H9 (cell line): Measurements from ENCODE around the gene VAMP3. TPM values are rescaled to one million over a fixed set of nuclear protein-coding genes. Genes with fewer than 3 reads are reported as not detected.
"Not testable (repeated sequence)": the region's sequence is repeated elsewhere in the genome, so short reads cannot be mapped to it uniquely, and the experiment has no call there.

ENCODE experiments used
- DNase-seq: peaks from one replicate; pipeline ENCODE4 v3.0.0-alpha.2; 2017
- H2AFZ ChIP-seq: one replicate; pipeline ENCODE4 v1.6.1; 2013; ENCODE audit warnings: mild to moderate bottlenecking, low read length, control low read depth, moderate library complexity
- H2AK5ac ChIP-seq: 2 replicates; pipeline ENCODE4 v1.6.1; 2013; ENCODE audit warnings: low read length, control low read depth, mixed read lengths; ENCODE audit not compliant: insufficient read length
- H2BK120ac ChIP-seq: one replicate; pipeline ENCODE4 v1.6.1; 2013; ENCODE audit warnings: low read depth, mild to moderate bottlenecking, low read length, control low read depth, inconsistent platforms; ENCODE audit not compliant: poor library complexity, severe bottlenecking
- H2BK12ac ChIP-seq: 2 replicates; pipeline ENCODE4 v1.6.1; 2013; ENCODE audit warnings: low read length, control low read depth, mixed read lengths, low read depth; ENCODE audit not compliant: insufficient read length
- H2BK15ac ChIP-seq: 2 replicates; pipeline ENCODE4 v1.6.1; 2013; ENCODE audit warnings: low read depth, low read length, control low read depth
- H2BK20ac ChIP-seq: one replicate; pipeline ENCODE4 v1.6.1; 2013; ENCODE audit warnings: low read depth, mild to moderate bottlenecking, low read length, control low read depth, inconsistent platforms; ENCODE audit not compliant: poor library complexity, severe bottlenecking
- H2BK5ac ChIP-seq: 2 replicates; pipeline ENCODE4 v1.6.1; 2013; ENCODE audit warnings: low read length, control low read depth, mixed read lengths; ENCODE audit not compliant: insufficient read length
- H3K14ac ChIP-seq: 2 replicates; pipeline ENCODE4 v1.6.1; 2013; ENCODE audit warnings: low read length, control low read depth; ENCODE audit not compliant: insufficient read depth
- H3K18ac ChIP-seq: 2 replicates; pipeline ENCODE4 v1.6.1; 2013; ENCODE audit warnings: low read depth, mild to moderate bottlenecking, mixed read lengths, low read length, control low read depth; ENCODE audit not compliant: insufficient read length
- H3K23ac ChIP-seq: 2 replicates; pipeline ENCODE4 v1.6.1; 2013; ENCODE audit warnings: low read length, control low read depth, mixed read lengths, low read depth; ENCODE audit not compliant: insufficient read length
- H3K23me2 ChIP-seq: 2 replicates; pipeline ENCODE4 v1.6.1; 2013; ENCODE audit warnings: low read depth, mild to moderate bottlenecking, mixed read lengths, low read length, control low read depth; ENCODE audit not compliant: insufficient read length, poor library complexity, severe bottlenecking
- H3K27ac ChIP-seq: 2 replicates; pipeline ENCODE4 v1.5.1; 2013; ENCODE audit warnings: low read length, control low read depth, mixed read lengths, low read depth; ENCODE audit not compliant: insufficient read length
- H3K27me3 ChIP-seq: 2 replicates; pipeline ENCODE4 v1.6.1; 2013; ENCODE audit warnings: low read length, control low read depth, inconsistent platforms; ENCODE audit not compliant: insufficient read depth
- H3K4ac ChIP-seq: 2 replicates; pipeline ENCODE4 v1.6.1; 2013; ENCODE audit warnings: low read depth, mild to moderate bottlenecking, control low read depth, inconsistent platforms, low read length, moderate library complexity
- H3K4me1 ChIP-seq: 2 replicates; pipeline ENCODE4 v1.6.1; 2013; ENCODE audit warnings: low read length, control low read depth, inconsistent platforms; ENCODE audit not compliant: insufficient read depth
- H3K4me2 ChIP-seq: 2 replicates; pipeline ENCODE4 v1.6.1; 2013; ENCODE audit warnings: low read length, control low read depth, mixed read lengths; ENCODE audit not compliant: insufficient read length, insufficient read depth
- H3K56ac ChIP-seq: 2 replicates; pipeline ENCODE4 v1.6.1; 2013; ENCODE audit warnings: low read depth, mild to moderate bottlenecking, mixed read lengths, low read length, control low read depth; ENCODE audit not compliant: insufficient read length
- H3K79me1 ChIP-seq: 2 replicates; pipeline ENCODE4 v1.6.1; 2013; ENCODE audit warnings: low read depth, mild to moderate bottlenecking, moderate library complexity, low read length, control low read depth, inconsistent platforms; ENCODE audit not compliant: insufficient read depth, poor library complexity, severe bottlenecking
- H3K79me2 ChIP-seq: 2 replicates; pipeline ENCODE4 v1.6.1; 2013; ENCODE audit warnings: low read length, control low read depth, inconsistent platforms; ENCODE audit not compliant: insufficient read depth
- H3K9ac ChIP-seq: 2 replicates; pipeline ENCODE4 v1.6.1; 2013; ENCODE audit warnings: low read length, control low read depth, mixed read lengths; ENCODE audit not compliant: insufficient read length; ENCODE audit errors: extremely low read depth
- H3K9me3 ChIP-seq: one replicate; pipeline ENCODE4 v1.6.1; 2013; ENCODE audit warnings: low read depth, low read length, inconsistent platforms; ENCODE audit not compliant: control insufficient read depth
- H3T11ph ChIP-seq: one replicate; pipeline ENCODE4 v1.6.1; 2013; ENCODE audit warnings: mild to moderate bottlenecking, low read length, control low read depth, inconsistent platforms
- H4K20me1 ChIP-seq: one replicate; pipeline ENCODE4 v1.6.1; 2013; ENCODE audit not compliant: control insufficient read depth, insufficient read length, insufficient read depth
- H4K5ac ChIP-seq: 2 replicates; pipeline ENCODE4 v1.6.1; 2013; ENCODE audit warnings: low read depth, mild to moderate bottlenecking, mixed read lengths, low read length, control low read depth; ENCODE audit not compliant: insufficient read length
- H4K8ac ChIP-seq: replicated peaks from 2 replicates; pipeline ENCODE4 v1.6.1; 2013; ENCODE audit warnings: low read length, control low read depth, mixed read lengths, low read depth; ENCODE audit not compliant: insufficient read length
- H4K91ac ChIP-seq: 2 replicates; pipeline ENCODE4 v1.6.1; 2013; ENCODE audit warnings: low read depth, mild to moderate bottlenecking, moderate library complexity, mixed read lengths, low read length, control low read depth; ENCODE audit not compliant: insufficient read length
- H3K27ac Mint-ChIP-seq, 3 experiments: 2 replicates in 2 of 3; 3 replicates in 1 of 3; pipeline ENCODE4 v1.8.0; 2020 to 2021; ENCODE audit warnings: mixed read lengths in 3 of 3, mild to moderate bottlenecking in 1 of 3, moderate library complexity in 1 of 3
- H3K27me3 Mint-ChIP-seq: 2 replicates; pipeline ENCODE4 v1.8.0; 2021; ENCODE audit warnings: low read depth, mild to moderate bottlenecking, moderate library complexity, mixed read lengths
- H3K36me3 Mint-ChIP-seq, 3 experiments: 2 replicates in 2 of 3; 3 replicates in 1 of 3; pipeline ENCODE4 v1.8.0; 2020 to 2021; ENCODE audit warnings: low read depth in 3 of 3, mixed read lengths in 3 of 3; ENCODE audit not compliant: insufficient read depth in 1 of 3
- H3K4me1 Mint-ChIP-seq, 2 experiments: 2 replicates each; pipeline ENCODE4 v1.8.0; 2020; ENCODE audit warnings: mixed read lengths in 2 of 2
- H3K4me3 Mint-ChIP-seq, 2 experiments: 2 replicates in 1 of 2; 3 replicates in 1 of 2; pipeline ENCODE4 v1.8.0; 2020 to 2021; ENCODE audit warnings: mild to moderate bottlenecking in 2 of 2, mixed read lengths in 2 of 2, moderate library complexity in 1 of 2
- H3K9me3 Mint-ChIP-seq, 2 experiments: 2 replicates in 1 of 2; 3 replicates in 1 of 2; pipeline ENCODE4 v1.8.0; 2020; ENCODE audit warnings: mild to moderate bottlenecking in 2 of 2, mixed read lengths in 2 of 2, moderate library complexity in 1 of 2
- WGBS: extraction: QIAGEN DNeasy Blood & Tissue Kit; methylation state at CpG from one replicate; pipeline ENCODE4 v1.1.7; 2013; ENCODE audit warnings: missing lambda C conversion rate, low lambda C conversion rate, mixed read lengths; ENCODE audit not compliant: insufficient read length; ENCODE audit errors: extremely low coverage; 5-methylcytosine and 5-hydroxymethylcytosine counted together
- total RNA-seq: library from RNA; stranded (reverse); gene quantifications from 2 replicates; pipeline ENCODE4 v1.2.1, GENCODE V29; 2021
- TF ChIP-seq, protein P1 (sequence below): fragments of 200-600 bp; sonication (generic); conservative IDR thresholded peaks from 3 replicates; pipeline ENCODE4 v1.8.0; 2021; ENCODE audit warnings: antibody characterized with exemption, mild to moderate bottlenecking

The VAMP3 gene
- total RNA-seq, 1 experiment from 2014 or later: 42.9 TPM

DNA sequence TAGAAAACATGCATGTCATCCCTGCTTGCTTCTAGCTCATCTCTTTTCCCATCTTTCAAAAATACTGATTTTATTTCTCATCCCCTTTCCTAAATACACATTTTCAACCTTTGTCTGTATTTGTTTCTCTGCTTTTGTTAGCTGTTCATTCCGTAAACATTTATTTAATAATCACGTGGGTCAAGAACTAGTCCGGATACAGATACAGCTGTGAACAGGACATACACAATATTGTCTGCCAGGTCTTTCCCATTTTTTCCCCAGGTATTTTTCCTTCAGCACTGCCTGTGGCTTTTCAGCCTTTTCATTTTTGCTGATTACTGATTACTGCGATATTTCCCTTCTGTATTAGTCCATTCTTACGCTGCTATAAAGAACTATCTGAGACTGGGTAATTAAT lies 18.7 kb downstream of the VAMP3 start:
- peaks cover 41% of the 10 kb centered on the region in 2 experiments for H3K9me3 Mint-ChIP-seq

DNA sequence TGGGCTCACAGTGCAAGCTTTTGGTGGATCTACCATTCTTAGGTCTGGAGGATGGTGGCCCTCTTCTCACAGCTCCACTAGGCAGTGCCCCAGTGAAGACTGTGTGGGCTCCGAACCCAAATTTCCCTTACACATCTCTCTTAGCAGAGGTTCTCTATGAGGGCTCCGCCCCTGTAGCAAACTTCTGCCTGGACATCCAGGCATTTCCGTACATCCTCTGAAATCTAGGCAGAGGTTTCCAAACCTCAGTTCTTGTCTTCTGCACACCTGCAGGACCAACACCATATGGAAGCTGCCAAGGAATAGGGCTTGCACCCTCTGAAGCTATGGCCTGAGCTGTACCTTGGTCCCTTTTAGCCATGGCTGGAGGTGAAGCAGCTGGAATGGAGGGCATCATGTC lies 19.9 kb downstream of the VAMP3 start:
- H3K27ac Mint-ChIP-seq: not testable (repeated sequence)

More for the DNA sequence above, 18.7 kb downstream of the VAMP3 start:
- Histone ChIP-seq H2BK15ac (no peak overlapping the region), H2BK12ac (no peak overlapping the region), H2AK5ac (no peak overlapping the region), H2AFZ (no peak overlapping the region), H3K27me3 (no peaks in the 10 kb centered on the region; the same call in 1 of the 2 replicates), H2BK5ac (no peak overlapping the region), H3K9ac (no peak overlapping the region), H3K4ac (no peak overlapping the region), H3K27ac (no peak overlapping the region), H3K4me1 (no peaks in the 10 kb centered on the region), H4K20me1 (no peaks in the 10 kb centered on the region), H3K18ac (no peak overlapping the region), H4K91ac (no peak overlapping the region), H3K14ac (no peak overlapping the region), H2BK20ac (no peak overlapping the region), H3K23me2 (no peaks in the 10 kb centered on the region), H3K9me3 (peaks cover 18% of the 10 kb centered on the region), H4K5ac (no peak overlapping the region), H2BK120ac (no peak overlapping the region), H3K79me2 (no peaks in the 10 kb centered on the region), H3K79me1 (no peaks in the 10 kb centered on the region), H3T11ph (no peak overlapping the region), H4K8ac (no peak overlapping the region), H3K4me2 (no peak overlapping the region), H3K23ac (no peak overlapping the region), H3K56ac (no peak overlapping the region)
- Mint-ChIP-seq H3K27me3 (peaks cover 10% of the 10 kb centered on the region), H3K36me3 (peaks cover 73 to 83% (median 76%) of the 10 kb centered on the region in 3 experiments), H3K4me3 (no peak overlapping the region), H3K27ac (no peak overlapping the region), H3K4me1 (peaks cover 0 to 5% of the 10 kb centered on the region in 2 experiments; a peak in 2 of 4 replicates)
- WGBS: no CpG with 5 or more reads among the region's 5 CpGs
- DNase-seq: no peak
- TF ChIP-seq, protein P1, sequence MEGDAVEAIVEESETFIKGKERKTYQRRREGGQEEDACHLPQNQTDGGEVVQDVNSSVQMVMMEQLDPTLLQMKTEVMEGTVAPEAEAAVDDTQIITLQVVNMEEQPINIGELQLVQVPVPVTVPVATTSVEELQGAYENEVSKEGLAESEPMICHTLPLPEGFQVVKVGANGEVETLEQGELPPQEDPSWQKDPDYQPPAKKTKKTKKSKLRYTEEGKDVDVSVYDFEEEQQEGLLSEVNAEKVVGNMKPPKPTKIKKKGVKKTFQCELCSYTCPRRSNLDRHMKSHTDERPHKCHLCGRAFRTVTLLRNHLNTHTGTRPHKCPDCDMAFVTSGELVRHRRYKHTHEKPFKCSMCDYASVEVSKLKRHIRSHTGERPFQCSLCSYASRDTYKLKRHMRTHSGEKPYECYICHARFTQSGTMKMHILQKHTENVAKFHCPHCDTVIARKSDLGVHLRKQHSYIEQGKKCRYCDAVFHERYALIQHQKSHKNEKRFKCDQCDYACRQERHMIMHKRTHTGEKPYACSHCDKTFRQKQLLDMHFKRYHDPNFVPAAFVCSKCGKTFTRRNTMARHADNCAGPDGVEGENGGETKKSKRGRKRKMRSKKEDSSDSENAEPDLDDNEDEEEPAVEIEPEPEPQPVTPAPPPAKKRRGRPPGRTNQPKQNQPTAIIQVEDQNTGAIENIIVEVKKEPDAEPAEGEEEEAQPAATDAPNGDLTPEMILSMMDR: no peak

More for the DNA sequence above, 19.9 kb downstream of the VAMP3 start:
- not testable (repeated sequence) for H2AFZ ChIP-seq, H2BK12ac ChIP-seq, H4K20me1 ChIP-seq, H3K4ac ChIP-seq, H2BK15ac ChIP-seq, H4K91ac ChIP-seq, DNase-seq, H3K18ac ChIP-seq, H2BK120ac ChIP-seq, H3K27ac ChIP-seq, H3K4me3 Mint-ChIP-seq, H3K56ac ChIP-seq, H3K4me1 Mint-ChIP-seq, H3T11ph ChIP-seq, H2AK5ac ChIP-seq, H3K79me2 ChIP-seq, H4K5ac ChIP-seq, H3K4me1 ChIP-seq, H3K9ac ChIP-seq, H3K27me3 ChIP-seq, H4K8ac ChIP-seq, H3K79me1 ChIP-seq, H3K23me2 ChIP-seq, H3K27me3 Mint-ChIP-seq, H3K14ac ChIP-seq, H2BK20ac ChIP-seq, H3K23ac ChIP-seq, H3K4me2 ChIP-seq, H2BK5ac ChIP-seq
- Mint-ChIP-seq H3K36me3 (peaks cover 66 to 73% (median 68%) of the 10 kb centered on the region in 3 experiments), H3K9me3 (peaks cover 32 to 34% of the 10 kb centered on the region in 2 experiments)
- no CpG with 5 or more reads among the region's 3 CpGs for WGBS
- H3K9me3 ChIP-seq: peaks cover 18% of the 10 kb centered on the region
